ENCODE results near the gene SLC6A2.

Gene SLC6A2

DNA sequence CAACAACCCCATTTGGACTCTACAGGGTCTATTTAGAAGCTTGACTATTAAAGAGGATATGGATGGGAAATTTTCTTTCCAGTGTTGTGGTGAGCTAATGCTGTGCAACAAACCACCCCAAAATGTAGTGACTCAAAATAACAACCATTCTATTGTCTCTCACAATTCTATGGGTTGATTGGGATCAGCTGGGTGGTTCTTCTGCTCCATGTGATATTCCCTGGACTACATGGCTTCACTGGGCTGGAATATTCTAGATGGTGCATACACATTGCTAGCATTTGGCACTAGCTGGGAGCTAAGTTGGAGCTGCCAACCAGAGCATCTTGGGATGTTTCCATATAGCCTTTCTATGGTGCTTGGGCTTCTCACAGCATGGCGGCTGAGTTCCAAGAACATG is 30.2 kb downstream of the SLC6A2 start:
- no peak for DNase-seq (ENCODE audit: low read depth)
- TF ChIP-seq, protein P1, sequence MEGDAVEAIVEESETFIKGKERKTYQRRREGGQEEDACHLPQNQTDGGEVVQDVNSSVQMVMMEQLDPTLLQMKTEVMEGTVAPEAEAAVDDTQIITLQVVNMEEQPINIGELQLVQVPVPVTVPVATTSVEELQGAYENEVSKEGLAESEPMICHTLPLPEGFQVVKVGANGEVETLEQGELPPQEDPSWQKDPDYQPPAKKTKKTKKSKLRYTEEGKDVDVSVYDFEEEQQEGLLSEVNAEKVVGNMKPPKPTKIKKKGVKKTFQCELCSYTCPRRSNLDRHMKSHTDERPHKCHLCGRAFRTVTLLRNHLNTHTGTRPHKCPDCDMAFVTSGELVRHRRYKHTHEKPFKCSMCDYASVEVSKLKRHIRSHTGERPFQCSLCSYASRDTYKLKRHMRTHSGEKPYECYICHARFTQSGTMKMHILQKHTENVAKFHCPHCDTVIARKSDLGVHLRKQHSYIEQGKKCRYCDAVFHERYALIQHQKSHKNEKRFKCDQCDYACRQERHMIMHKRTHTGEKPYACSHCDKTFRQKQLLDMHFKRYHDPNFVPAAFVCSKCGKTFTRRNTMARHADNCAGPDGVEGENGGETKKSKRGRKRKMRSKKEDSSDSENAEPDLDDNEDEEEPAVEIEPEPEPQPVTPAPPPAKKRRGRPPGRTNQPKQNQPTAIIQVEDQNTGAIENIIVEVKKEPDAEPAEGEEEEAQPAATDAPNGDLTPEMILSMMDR (conservative IDR thresholded peaks at IDR 0.05; ENCODE audit: control insufficient read depth, insufficient read depth, low read depth, low read length), result no peak
- no peak overlapping the region for H3K4me3 ChIP-seq (ENCODE audit: control insufficient read depth, low read depth, low read length)

DNA sequence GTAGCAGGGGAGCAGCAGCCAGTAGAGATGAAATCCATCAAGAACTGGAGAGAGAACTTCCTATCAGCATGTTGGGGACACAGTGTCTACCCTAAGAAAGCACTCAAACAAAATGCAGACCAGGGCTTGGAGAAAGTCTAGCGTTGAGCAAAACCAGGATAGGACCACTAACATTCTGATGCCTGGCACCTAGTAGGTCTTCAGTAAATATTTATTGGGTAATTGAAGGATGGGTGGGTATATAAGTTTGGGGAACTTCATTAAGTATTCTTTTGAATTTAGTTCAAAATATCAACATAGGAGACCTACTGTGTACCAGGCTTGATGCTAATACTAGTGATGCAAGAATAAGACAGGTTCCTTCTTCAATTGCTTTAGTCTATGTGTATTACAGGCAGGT is 30.9 kb downstream of the SLC6A2 start:
- DNase-seq (ENCODE audit: low read depth), result no peak
- no peak overlapping the region for H3K4me3 ChIP-seq (ENCODE audit: control insufficient read depth, low read depth, low read length)
- TF ChIP-seq, protein P1 (conservative IDR thresholded peaks at IDR 0.05; ENCODE audit: control insufficient read depth, insufficient read depth, low read depth, low read length), result no peak

DNA sequence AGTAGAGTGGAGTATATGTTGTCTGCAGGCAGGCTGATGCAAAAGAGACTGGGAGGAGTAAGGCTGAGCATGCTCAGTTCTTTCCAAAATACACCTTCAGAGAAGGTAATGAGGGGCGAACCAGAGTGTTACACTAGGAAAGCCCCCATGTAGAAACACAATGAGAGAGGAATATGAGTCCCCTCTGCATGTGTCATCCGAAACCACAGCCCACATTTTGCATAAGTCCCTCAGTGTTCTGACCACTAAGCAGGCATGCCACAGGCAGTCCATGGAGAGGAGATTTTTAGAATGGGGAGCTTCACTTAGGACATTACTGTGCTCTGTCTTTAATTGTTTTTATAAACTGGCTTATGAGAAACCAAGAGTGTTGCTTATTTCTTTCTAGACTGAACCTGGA is 32.0 kb downstream of the SLC6A2 start:
- TF ChIP-seq, protein P1 (conservative IDR thresholded peaks at IDR 0.05; ENCODE audit: control insufficient read depth, insufficient read depth, low read depth, low read length), result no peak
- H3K4me3 ChIP-seq (ENCODE audit: control insufficient read depth, low read depth, low read length), result no peak overlapping the region
- DNase-seq (ENCODE audit: low read depth), result no peak

- no peak for DNase-seq (ENCODE audit: low read depth)
- TF ChIP-seq, protein P1 (conservative IDR thresholded peaks at IDR 0.05; ENCODE audit: control insufficient read depth, insufficient read depth, low read depth, low read length), result no peak
Measured at GRCh38 chr16:55690841-55691240, 35.1 kb downstream of the SLC6A2 start.

DNA sequence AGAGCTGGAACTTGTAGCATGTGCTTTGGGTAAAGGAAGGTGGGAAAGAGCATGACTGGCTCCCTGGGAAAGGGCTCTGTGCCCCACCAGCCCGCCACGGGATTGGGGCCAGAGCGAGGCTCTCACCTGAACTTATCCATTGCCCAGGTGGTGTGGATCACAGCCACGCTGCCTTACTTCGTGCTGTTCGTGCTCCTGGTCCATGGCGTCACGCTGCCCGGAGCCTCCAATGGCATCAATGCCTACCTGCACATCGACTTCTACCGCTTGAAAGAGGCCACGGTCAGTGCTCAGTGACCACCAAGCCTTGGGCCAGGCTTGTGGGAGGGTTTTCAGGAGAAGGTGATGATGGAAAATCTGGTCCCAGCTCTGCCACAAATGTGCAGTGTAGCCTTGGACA is 36.0 kb downstream of the SLC6A2 start:
- TF ChIP-seq, protein P1 (conservative IDR thresholded peaks at IDR 0.05; ENCODE audit: control insufficient read depth, insufficient read depth, low read depth, low read length), result no peak
- no peak for DNase-seq (ENCODE audit: low read depth)
- no peak overlapping the region for H3K4me3 ChIP-seq (ENCODE audit: control insufficient read depth, low read depth, low read length)

More at GRCh38 chr16:55690841-55691240, 35.1 kb downstream of the SLC6A2 start:
- H3K4me3 ChIP-seq (ENCODE audit: control insufficient read depth, low read depth, low read length), result no peak overlapping the region

GRCh38 chr16:55695595-55695994 is 39.8 kb downstream of the SLC6A2 start:
- TF ChIP-seq, protein P1 (conservative IDR thresholded peaks at IDR 0.05; ENCODE audit: control insufficient read depth, insufficient read depth, low read depth, low read length), result no peak
- no peak for DNase-seq (ENCODE audit: low read depth)
- H3K4me3 ChIP-seq (ENCODE audit: control insufficient read depth, low read depth, low read length), result no peak overlapping the region

DNA sequence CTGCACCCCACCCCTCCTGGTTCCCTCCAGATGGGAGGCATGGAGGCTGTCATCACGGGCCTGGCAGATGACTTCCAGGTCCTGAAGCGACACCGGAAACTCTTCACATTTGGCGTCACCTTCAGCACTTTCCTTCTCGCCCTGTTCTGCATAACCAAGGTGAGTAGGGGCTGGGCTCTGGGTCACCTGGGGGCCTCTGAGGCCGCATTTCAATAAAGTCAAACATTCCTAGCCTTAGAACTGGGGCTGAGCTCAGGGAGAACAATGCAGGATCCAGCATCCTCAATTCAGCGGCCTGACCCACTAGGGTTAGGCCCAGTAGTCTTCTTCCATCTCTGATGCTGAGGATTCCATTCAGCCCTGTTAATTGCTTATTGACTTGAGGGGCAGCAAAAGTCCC is 42.1 kb downstream of the SLC6A2 start:
- no peak overlapping the region for H3K4me3 ChIP-seq (ENCODE audit: control insufficient read depth, low read depth, low read length)
- TF ChIP-seq, protein P1 (conservative IDR thresholded peaks at IDR 0.05; ENCODE audit: control insufficient read depth, insufficient read depth, low read depth, low read length), result no peak
- no peak for DNase-seq (ENCODE audit: low read depth)

All from fibroblast of mammary gland (primary cell).